Suprapubic skin (tissue), 4 donors: ENCODE measurements around the gene ABLIM3. TPM values are rescaled to one million over a fixed set of nuclear protein-coding genes. Genes with fewer than 3 reads are reported as not detected.
A peak's percentile ranks its signal among the peaks of the same experiment; 100 is the strongest.

ENCODE experiments used
- DNase-seq, 2 donors: peaks; one replicate each; pipeline ENCODE4 v3.0.0-alpha.2; 2019; ENCODE audit warnings: low spot score in 2 of 2
- H3K27ac ChIP-seq: fragments of 200-600 bp; sonication (generic); one replicate; pipeline ENCODE4 v1.5.1; 2019
- H3K27me3 ChIP-seq: fragments of 200-600 bp; sonication (generic); one replicate; pipeline ENCODE4 v1.5.1; 2019
- H3K36me3 ChIP-seq: fragments of 200-600 bp; sonication (generic); one replicate; pipeline ENCODE4 v1.5.1; 2019
- H3K4me1 ChIP-seq: fragments of 200-600 bp; sonication (generic); one replicate; pipeline ENCODE4 v1.5.1; 2019
- H3K4me3 ChIP-seq: fragments of 200-600 bp; sonication (generic); one replicate; pipeline ENCODE4 v1.5.1; 2019; ENCODE audit warnings: mild to moderate bottlenecking
- H3K9me3 ChIP-seq: fragments of 200-600 bp; sonication (generic); one replicate; pipeline ENCODE4 v1.5.1; 2019
- CTCF ChIP-seq, 2 donors: fragments of 200-600 bp in 1 of 2; fragments of 450-650 bp in 1 of 2; sonication (generic) in 1 of 2; IDR thresholded peaks; one replicate each; pipeline ENCODE4 v1.5.1; 2016 to 2019; ENCODE audit warnings: antibody characterized with exemption in 2 of 2, mild to moderate bottlenecking in 1 of 2, moderate library complexity in 1 of 2
- EP300 ChIP-seq: sonication (generic); formaldehyde crosslinking; IDR thresholded peaks from one replicate; pipeline ENCODE4 v1.6.1; 2017; ENCODE audit warnings: antibody characterized with exemption
- POLR2A ChIP-seq, 2 donors: fragments of 450-650 bp; IDR thresholded peaks; one replicate each; pipeline ENCODE4 v1.6.1; 2017; ENCODE audit warnings: antibody characterized with exemption in 2 of 2, mild to moderate bottlenecking in 2 of 2, moderate library complexity in 2 of 2
- POLR2AphosphoS5 ChIP-seq, 3 donors: sonication (generic); formaldehyde crosslinking; IDR thresholded peaks; one replicate each; pipeline ENCODE4 v1.6.1; 2017; ENCODE audit warnings: antibody characterized with exemption in 3 of 3
- WGBS: methylation state at CpG from one replicate; pipeline ENCODE4 v1.1.5; 2018; 5-methylcytosine and 5-hydroxymethylcytosine counted together
- total RNA-seq, 4 donors: library from RNA; depleted of rRNA; stranded (reverse); fragments of >200 nt; gene quantifications; one replicate each; pipeline ENCODE4 v1.1.0, GENCODE V29; 2016

The ABLIM3 gene
- total RNA-seq, 4 donors from 2014 or later: 4.7 to 22.6 (median 13.4) TPM

- TF ChIP-seq POLR2AphosphoS5 (IDR thresholded peaks at IDR 0.05) (no peak), CTCF (IDR thresholded peaks at IDR 0.05) (no peak), EP300 (no peak), POLR2A (IDR thresholded peaks at IDR 0.05) (no peak)
- WGBS: 98% methylated on average over 3 of the region's 3 CpGs
- no peak for DNase-seq
- H3K4me3 ChIP-seq: no peak overlapping the region
- H3K27ac ChIP-seq: no peak overlapping the region
- H3K9me3 ChIP-seq: no peaks in the 10 kb centered on the region
- H3K4me1 ChIP-seq: no peaks in the 10 kb centered on the region
- H3K36me3 ChIP-seq: no peaks in the 10 kb centered on the region
- H3K27me3 ChIP-seq: no peaks in the 10 kb centered on the region
Measured at GRCh38 chr5:149188383-149188782, 47.1 kb downstream of the ABLIM3 start.

GRCh38 chr5:149195337-149195887, 54.1 kb downstream of the ABLIM3 start:
- Histone ChIP-seq H3K36me3 (peaks cover 9% of the 10 kb centered on the region), H3K9me3 (no peaks in the 10 kb centered on the region), H3K4me3 (no peak overlapping the region), H3K4me1 (peaks cover 3% of the 10 kb centered on the region), H3K27ac (peak overlapping the region; percentile 47), H3K27me3 (no peaks in the 10 kb centered on the region)
- DNase-seq: no peak
- TF ChIP-seq POLR2A (IDR thresholded peaks at IDR 0.05) (no peak), EP300 (no peak)
- WGBS: 76% methylated on average over 9 of the region's 9 CpGs

- no peak for TF ChIP-seq CTCF (IDR thresholded peaks at IDR 0.05)
- no peak for TF ChIP-seq POLR2AphosphoS5 (IDR thresholded peaks at IDR 0.05)
- TF ChIP-seq POLR2A (IDR thresholded peaks at IDR 0.05): no peak
- TF ChIP-seq EP300: no peak
- Histone ChIP-seq H3K36me3 (peaks cover 11% of the 10 kb centered on the region), H3K4me1 (peaks cover 3% of the 10 kb centered on the region), H3K9me3 (no peaks in the 10 kb centered on the region), H3K4me3 (no peak overlapping the region), H3K27me3 (no peaks in the 10 kb centered on the region), H3K27ac (peak overlapping the region; percentile 47)
- 95% methylated on average over 1 of the region's 1 CpG for WGBS
- no peak for DNase-seq
Measured at GRCh38 chr5:149195962-149196361, 54.7 kb downstream of the ABLIM3 start.

GRCh38 chr5:149198148-149198547, 56.9 kb downstream of the ABLIM3 start:
- peaks cover 3% of the 10 kb centered on the region for H3K4me1 ChIP-seq
- no peaks in the 10 kb centered on the region for H3K9me3 ChIP-seq
- no peak overlapping the region for H3K4me3 ChIP-seq
- DNase-seq: no peak
- peaks cover 20% of the 10 kb centered on the region for H3K36me3 ChIP-seq
- 97% methylated on average over 7 of the region's 9 CpGs for WGBS
- no peaks in the 10 kb centered on the region for H3K27me3 ChIP-seq
- no peak overlapping the region for H3K27ac ChIP-seq
- TF ChIP-seq POLR2AphosphoS5 (IDR thresholded peaks at IDR 0.05) (no peak), EP300 (no peak), POLR2A (IDR thresholded peaks at IDR 0.05) (no peak), CTCF (IDR thresholded peaks at IDR 0.05) (no peak)

GRCh38 chr5:149200355-149200754, 59.1 kb downstream of the ABLIM3 start:
- H3K27ac ChIP-seq: no peak overlapping the region
- 35% methylated on average over 2 of the region's 6 CpGs for WGBS
- no peak overlapping the region for H3K4me3 ChIP-seq
- H3K36me3 ChIP-seq: peaks cover 21% of the 10 kb centered on the region
- DNase-seq: no peak
- no peak for TF ChIP-seq EP300
- no peak for TF ChIP-seq POLR2AphosphoS5 (IDR thresholded peaks at IDR 0.05)
- TF ChIP-seq POLR2A (IDR thresholded peaks at IDR 0.05): no peak
- TF ChIP-seq CTCF (IDR thresholded peaks at IDR 0.05): no peak
- H3K9me3 ChIP-seq: no peaks in the 10 kb centered on the region
- no peaks in the 10 kb centered on the region for H3K27me3 ChIP-seq
- H3K4me1 ChIP-seq: peaks cover 3% of the 10 kb centered on the region
